ENCODE results near the gene ARF3.

ARF3 gene

DNA sequence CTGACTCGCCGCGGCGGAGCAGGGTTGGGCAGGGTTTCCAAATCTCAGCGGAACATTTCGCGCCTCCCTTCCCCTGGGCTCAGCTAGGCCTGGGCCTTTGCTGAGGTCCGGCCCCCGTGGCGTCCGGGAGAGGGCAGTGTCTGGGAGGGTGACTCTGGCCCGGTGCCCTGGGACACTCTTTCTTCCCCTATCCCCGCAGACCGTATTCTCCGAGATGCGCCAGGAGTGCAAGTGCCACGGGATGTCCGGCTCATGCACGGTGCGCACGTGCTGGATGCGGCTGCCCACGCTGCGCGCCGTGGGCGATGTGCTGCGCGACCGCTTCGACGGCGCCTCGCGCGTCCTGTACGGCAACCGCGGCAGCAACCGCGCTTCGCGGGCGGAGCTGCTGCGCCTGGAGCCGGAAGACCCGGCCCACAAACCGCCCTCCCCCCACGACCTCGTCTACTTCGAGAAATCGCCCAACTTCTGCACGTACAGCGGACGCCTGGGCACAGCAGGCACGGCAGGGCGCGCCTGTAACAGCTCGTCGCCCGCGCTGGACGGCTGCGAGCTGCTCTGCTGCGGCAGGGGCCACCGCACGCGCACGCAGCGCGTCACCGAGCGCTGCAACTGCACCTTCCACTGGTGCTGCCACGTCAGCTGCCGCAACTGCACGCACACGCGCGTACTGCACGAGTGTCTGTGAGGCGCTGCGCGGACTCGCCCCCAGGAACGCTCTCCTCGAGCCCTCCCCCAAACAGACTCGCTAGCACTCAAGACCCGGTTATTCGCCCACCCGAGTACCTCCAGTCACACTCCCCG lies 23.9 kb upstream of the ARF3 start:
- peak overlapping the region; percentile 21 to 29 for H3K4me3 ChIP-seq (ENCODE audit: insufficient read depth in 1 of 2, low read depth in 1 of 2, low read length in 2 of 2)
- no peak overlapping the region for H3K18ac ChIP-seq (ENCODE audit: low read depth in 1 of 2, low read length in 2 of 2)
- peak overlapping the region in 1 of 2 experiments; percentile 13 for H3K14ac ChIP-seq (ENCODE audit: low read length in 2 of 2)
- H3K9ac ChIP-seq (ENCODE audit: low read length): no peak overlapping the region
- H3K4ac ChIP-seq (ENCODE audit: low read depth in 1 of 2, low read length in 2 of 2): no peak overlapping the region
- no peak overlapping the region for H3K27ac ChIP-seq (ENCODE audit: low read length, poor library complexity, severe bottlenecking)
- no peak overlapping the region for H2BK120ac ChIP-seq (ENCODE audit: low read depth, low read length)
- 5% methylated on average over 83 of the region's 91 CpGs for WGBS
- H2BK15ac ChIP-seq (ENCODE audit: low read depth, poor library complexity, severe bottlenecking): no peak overlapping the region
- H2AK5ac ChIP-seq (ENCODE audit: low read length, severe bottlenecking): no peak overlapping the region
- no peak overlapping the region for H2BK12ac ChIP-seq (ENCODE audit: low read length in 2 of 2)
- H4K8ac ChIP-seq (ENCODE audit: low read length): no peak overlapping the region
- H2BK5ac ChIP-seq (ENCODE audit: low read depth, low read length, poor library complexity, severe bottlenecking): no peak overlapping the region
- H2AFZ ChIP-seq (ENCODE audit: low read depth, low read length): peak overlapping the region; percentile 7
- peak; percentile 37 for DNase-seq
- H3K4me1 ChIP-seq (ENCODE audit: control insufficient read depth, insufficient read depth, low read depth, low read length): peaks cover 39% of the 10 kb centered on the region
- H3K79me1 ChIP-seq (replicated peaks; ENCODE audit: low read length, poor library complexity, severe bottlenecking): no peaks in the 10 kb centered on the region
- no peak overlapping the region for H4K91ac ChIP-seq (ENCODE audit: low read length)
- H3K27me3 ChIP-seq (ENCODE audit: control insufficient read depth in 1 of 2, insufficient read depth in 1 of 2, low read length in 2 of 2): peaks cover 96% of the 10 kb centered on the region in 2 experiments
- no peaks in the 10 kb centered on the region for H3K9me3 ChIP-seq (ENCODE audit: control insufficient read depth, low read length)
- peak overlapping the region; percentile 31 for H3K4me2 ChIP-seq (ENCODE audit: low read length, poor library complexity, severe bottlenecking)
- peak overlapping the region; percentile 65 to 85 for H3K23ac ChIP-seq (ENCODE audit: low read length in 2 of 2)
- H3K36me3 ChIP-seq (ENCODE audit: control insufficient read depth in 1 of 2, insufficient read depth in 2 of 2, low read depth in 1 of 2, low read length in 2 of 2): no peaks in the 10 kb centered on the region

DNA sequence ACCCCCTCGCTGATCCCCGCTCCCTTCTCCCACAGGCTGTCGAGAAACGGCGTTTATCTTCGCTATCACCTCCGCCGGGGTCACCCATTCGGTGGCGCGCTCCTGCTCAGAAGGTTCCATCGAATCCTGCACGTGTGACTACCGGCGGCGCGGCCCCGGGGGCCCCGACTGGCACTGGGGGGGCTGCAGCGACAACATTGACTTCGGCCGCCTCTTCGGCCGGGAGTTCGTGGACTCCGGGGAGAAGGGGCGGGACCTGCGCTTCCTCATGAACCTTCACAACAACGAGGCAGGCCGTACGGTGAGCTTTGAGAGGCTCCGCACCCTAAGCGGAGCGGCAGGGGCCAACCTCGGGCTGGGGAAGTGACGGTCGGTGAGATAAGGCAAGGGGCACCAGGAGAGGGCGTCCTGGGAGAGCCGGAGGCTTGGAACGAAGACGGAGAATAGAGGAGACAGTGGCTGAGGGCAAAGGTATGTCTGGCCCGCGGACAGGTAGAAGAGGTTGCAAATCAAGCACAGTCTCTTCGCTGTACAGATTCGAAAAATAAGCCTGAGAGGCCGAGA lies 23.2 kb upstream of the ARF3 start:
- WGBS: 3% methylated on average over 46 of the region's 46 CpGs
- Histone ChIP-seq H2AK5ac (ENCODE audit: low read length, severe bottlenecking) (no peak overlapping the region), H2BK5ac (ENCODE audit: low read depth, low read length, poor library complexity, severe bottlenecking) (no peak overlapping the region), H3K4me3 (ENCODE audit: insufficient read depth in 1 of 2, low read depth in 1 of 2, low read length in 2 of 2) (no peak overlapping the region), H3K23ac (ENCODE audit: low read length in 2 of 2) (peak overlapping the region in 1 of 2 experiments; percentile 26), H3K4me2 (ENCODE audit: low read length, poor library complexity, severe bottlenecking) (no peak overlapping the region), H3K9me3 (ENCODE audit: control insufficient read depth, low read length) (no peaks in the 10 kb centered on the region), H3K9ac (ENCODE audit: low read length) (no peak overlapping the region), H3K18ac (ENCODE audit: low read depth in 1 of 2, low read length in 2 of 2) (no peak overlapping the region), H3K27ac (ENCODE audit: low read length, poor library complexity, severe bottlenecking) (no peak overlapping the region), H4K8ac (ENCODE audit: low read length) (no peak overlapping the region), H3K36me3 (ENCODE audit: control insufficient read depth in 1 of 2, insufficient read depth in 2 of 2, low read depth in 1 of 2, low read length in 2 of 2) (no peaks in the 10 kb centered on the region), H3K27me3 (ENCODE audit: control insufficient read depth in 1 of 2, insufficient read depth in 1 of 2, low read length in 2 of 2) (peaks cover 96% of the 10 kb centered on the region in 2 experiments), H2BK12ac (ENCODE audit: low read length in 2 of 2) (no peak overlapping the region), H3K14ac (ENCODE audit: low read length in 2 of 2) (no peak overlapping the region), H2BK120ac (ENCODE audit: low read depth, low read length) (no peak overlapping the region), H3K4ac (ENCODE audit: low read depth in 1 of 2, low read length in 2 of 2) (no peak overlapping the region), H2BK15ac (ENCODE audit: low read depth, poor library complexity, severe bottlenecking) (no peak overlapping the region), H2AFZ (ENCODE audit: low read depth, low read length) (no peak overlapping the region), H3K79me1 (replicated peaks; ENCODE audit: low read length, poor library complexity, severe bottlenecking) (no peaks in the 10 kb centered on the region), H4K91ac (ENCODE audit: low read length) (no peak overlapping the region), H3K4me1 (ENCODE audit: control insufficient read depth, insufficient read depth, low read depth, low read length) (peaks cover 39% of the 10 kb centered on the region)
- no peak for DNase-seq

DNA sequence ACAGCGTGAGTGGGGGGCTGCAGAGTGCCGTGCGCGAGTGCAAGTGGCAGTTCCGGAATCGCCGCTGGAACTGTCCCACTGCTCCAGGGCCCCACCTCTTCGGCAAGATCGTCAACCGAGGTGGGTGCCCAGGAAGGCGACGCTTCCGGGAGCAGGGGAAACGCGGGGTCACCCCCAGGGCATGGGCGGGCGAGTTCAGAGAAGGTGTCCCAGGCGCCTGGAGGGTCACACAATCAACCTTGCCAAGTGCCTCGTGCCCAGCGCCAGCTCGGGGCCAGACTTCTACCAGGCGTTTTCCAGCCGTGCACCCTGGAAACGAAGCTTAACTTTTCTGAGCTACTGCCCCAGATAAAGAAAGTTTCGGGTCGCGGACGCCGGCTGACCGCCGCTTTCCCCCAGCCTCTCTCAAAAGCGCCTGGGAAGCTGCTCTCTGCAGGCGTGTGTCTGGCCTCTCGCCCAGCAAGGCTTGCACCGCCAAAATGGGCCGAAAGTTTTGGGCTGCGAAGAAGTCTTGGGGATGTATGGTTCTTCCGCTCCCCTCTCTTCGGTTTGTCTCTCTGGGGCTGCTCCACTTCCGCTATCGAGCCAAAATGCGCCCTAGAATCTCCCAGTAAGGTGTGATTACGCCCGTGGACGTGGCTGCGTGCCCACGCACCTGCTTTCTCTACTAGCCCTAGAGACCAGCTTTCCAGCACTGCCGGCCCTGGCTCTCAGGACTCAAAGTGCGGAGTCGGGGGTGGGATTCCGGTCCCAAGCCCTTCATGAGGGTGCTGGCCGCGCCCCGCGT lies 22.5 kb upstream of the ARF3 start:
- H3K18ac ChIP-seq (ENCODE audit: low read depth in 1 of 2, low read length in 2 of 2): no peak overlapping the region
- WGBS: 4% methylated on average over 55 of the region's 55 CpGs
- H3K27me3 ChIP-seq (ENCODE audit: control insufficient read depth in 1 of 2, insufficient read depth in 1 of 2, low read length in 2 of 2): peaks cover 96% of the 10 kb centered on the region in 2 experiments
- H2AFZ ChIP-seq (ENCODE audit: low read depth, low read length): no peak overlapping the region
- no peak overlapping the region for H3K4ac ChIP-seq (ENCODE audit: low read depth in 1 of 2, low read length in 2 of 2)
- peak overlapping the region in 1 of 2 experiments; percentile 57 for H3K23ac ChIP-seq (ENCODE audit: low read length in 2 of 2)
- H2BK12ac ChIP-seq (ENCODE audit: low read length in 2 of 2): no peak overlapping the region
- H4K8ac ChIP-seq (ENCODE audit: low read length): peak overlapping the region; percentile 5
- H3K4me2 ChIP-seq (ENCODE audit: low read length, poor library complexity, severe bottlenecking): peak overlapping the region; percentile 40
- no peak overlapping the region for H3K9ac ChIP-seq (ENCODE audit: low read length)
- H3K27ac ChIP-seq (ENCODE audit: low read length, poor library complexity, severe bottlenecking): no peak overlapping the region
- H3K9me3 ChIP-seq (ENCODE audit: control insufficient read depth, low read length): no peaks in the 10 kb centered on the region
- no peaks in the 10 kb centered on the region for H3K79me1 ChIP-seq (replicated peaks; ENCODE audit: low read length, poor library complexity, severe bottlenecking)
- H2BK120ac ChIP-seq (ENCODE audit: low read depth, low read length): no peak overlapping the region
- peak overlapping the region in 1 of 2 experiments; percentile 40 for H3K4me3 ChIP-seq (ENCODE audit: insufficient read depth in 1 of 2, low read depth in 1 of 2, low read length in 2 of 2)
- H2BK5ac ChIP-seq (ENCODE audit: low read depth, low read length, poor library complexity, severe bottlenecking): no peak overlapping the region
- H3K14ac ChIP-seq (ENCODE audit: low read length in 2 of 2): no peak overlapping the region
- H2BK15ac ChIP-seq (ENCODE audit: low read depth, poor library complexity, severe bottlenecking): no peak overlapping the region
- no peak for DNase-seq
- peaks cover 39% of the 10 kb centered on the region for H3K4me1 ChIP-seq (ENCODE audit: control insufficient read depth, insufficient read depth, low read depth, low read length)
- no peaks in the 10 kb centered on the region for H3K36me3 ChIP-seq (ENCODE audit: control insufficient read depth in 1 of 2, insufficient read depth in 2 of 2, low read depth in 1 of 2, low read length in 2 of 2)
- H4K91ac ChIP-seq (ENCODE audit: low read length): no peak overlapping the region
- H2AK5ac ChIP-seq (ENCODE audit: low read length, severe bottlenecking): no peak overlapping the region
